ENCODE data around the gene YTHDF1. TPM values are rescaled to one million over a fixed set of nuclear protein-coding genes. Genes with fewer than 3 reads are reported as not detected.

The YTHDF1 gene
- total and polyA plus RNA-seq, 2 donors: 18.6 to 38.2 TPM

DNA sequence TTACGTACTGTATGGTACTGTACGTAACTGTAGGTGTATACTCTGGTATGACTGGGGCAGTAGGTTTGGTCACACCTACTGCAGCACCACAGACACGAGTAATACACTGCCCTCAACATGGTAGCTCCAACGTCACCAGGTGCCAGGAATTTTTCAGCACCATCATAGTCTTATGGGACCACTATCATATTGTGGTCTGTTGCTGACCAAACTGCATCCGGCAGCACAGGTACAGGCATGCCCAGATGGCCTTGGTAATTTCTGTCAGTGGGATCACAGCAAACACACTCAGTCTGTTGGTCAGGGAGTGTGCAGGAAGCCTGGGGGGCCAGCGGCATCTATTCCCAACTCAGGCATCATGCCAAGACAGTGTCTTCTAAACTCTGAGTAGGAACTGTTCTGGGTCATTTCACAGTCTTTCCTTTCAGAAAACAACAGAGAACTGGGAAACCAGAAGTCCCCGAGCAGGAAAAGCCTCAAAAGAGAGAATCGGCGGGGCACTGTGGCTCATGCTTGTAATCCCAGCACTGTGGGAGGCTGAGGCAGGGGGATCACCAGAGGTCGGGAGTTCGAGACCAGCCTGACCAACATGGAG is 5.8 kb downstream of the YTHDF1 start:
- H3K4me1 ChIP-seq (ENCODE audit: control insufficient read depth in 2 of 2, insufficient read depth in 2 of 2, low read length in 2 of 2): peaks cover 6 to 8% of the 10 kb centered on the region in 2 donors
- H3K9me3 ChIP-seq (ENCODE audit: control insufficient read depth in 2 of 2, insufficient read depth in 1 of 2, low read length in 1 of 2): no peaks in the 10 kb centered on the region
- DNase-seq (ENCODE audit: low read depth in 6 of 9, low spot score in 9 of 9): no peak
- no peak overlapping the region for H3K4me3 ChIP-seq (ENCODE audit: low read length in 2 of 2)
- H3K27ac ChIP-seq (ENCODE audit: low read depth in 1 of 2, low read length in 1 of 2): no peak overlapping the region
- 98% methylated on average over 11 of the region's 11 CpGs for WGBS
- H3K36me3 ChIP-seq (ENCODE audit: control insufficient read depth in 2 of 2, insufficient read depth in 2 of 2, low read length in 1 of 2): peaks cover 56 to 77% of the 10 kb centered on the region in 2 donors
- H3K27me3 ChIP-seq (ENCODE audit: control insufficient read depth in 2 of 2, insufficient read depth in 1 of 2, low read length in 1 of 2): no peaks in the 10 kb centered on the region

DNA sequence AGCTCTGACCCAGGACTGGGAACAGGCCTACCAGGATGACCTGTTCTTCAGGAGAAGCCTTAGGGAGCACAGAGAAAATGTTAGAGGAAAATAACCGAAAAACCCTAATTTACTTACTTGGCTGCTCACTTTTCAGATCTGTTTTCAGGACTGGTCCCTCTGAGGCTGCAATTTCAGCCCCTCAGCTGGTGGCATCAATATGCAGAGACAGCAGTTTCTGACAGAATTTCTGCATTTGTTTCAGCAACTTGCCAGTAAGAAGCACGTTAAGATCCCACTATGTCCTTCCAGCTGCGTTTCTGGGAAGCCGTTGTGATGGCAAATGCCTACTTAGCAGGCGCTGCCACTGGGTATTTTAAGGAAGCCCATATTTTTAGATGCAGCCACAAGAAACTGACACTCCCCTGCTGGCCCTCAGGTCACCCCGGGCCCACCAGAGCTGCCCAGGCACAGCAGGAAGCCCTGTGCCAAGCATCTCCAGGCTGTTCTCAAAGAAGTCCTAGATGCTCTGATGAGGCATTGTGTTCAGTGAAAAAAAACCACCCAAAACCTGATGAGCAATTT is 7.5 kb downstream of the YTHDF1 start:
- Histone ChIP-seq H3K9me3 (ENCODE audit: control insufficient read depth in 2 of 2, insufficient read depth in 1 of 2, low read length in 1 of 2) (no peaks in the 10 kb centered on the region), H3K4me3 (ENCODE audit: low read length in 2 of 2) (no peak overlapping the region), H3K27me3 (ENCODE audit: control insufficient read depth in 2 of 2, insufficient read depth in 1 of 2, low read length in 1 of 2) (no peaks in the 10 kb centered on the region), H3K27ac (ENCODE audit: low read depth in 1 of 2, low read length in 1 of 2) (no peak overlapping the region), H3K36me3 (ENCODE audit: control insufficient read depth in 2 of 2, insufficient read depth in 2 of 2, low read length in 1 of 2) (peaks cover 71 to 81% of the 10 kb centered on the region in 2 donors), H3K4me1 (ENCODE audit: control insufficient read depth in 2 of 2, insufficient read depth in 2 of 2, low read length in 2 of 2) (no peaks in the 10 kb centered on the region)
- no peak for DNase-seq (ENCODE audit: low read depth in 6 of 9, low spot score in 9 of 9)
- WGBS: 95% methylated on average over 6 of the region's 6 CpGs

DNA sequence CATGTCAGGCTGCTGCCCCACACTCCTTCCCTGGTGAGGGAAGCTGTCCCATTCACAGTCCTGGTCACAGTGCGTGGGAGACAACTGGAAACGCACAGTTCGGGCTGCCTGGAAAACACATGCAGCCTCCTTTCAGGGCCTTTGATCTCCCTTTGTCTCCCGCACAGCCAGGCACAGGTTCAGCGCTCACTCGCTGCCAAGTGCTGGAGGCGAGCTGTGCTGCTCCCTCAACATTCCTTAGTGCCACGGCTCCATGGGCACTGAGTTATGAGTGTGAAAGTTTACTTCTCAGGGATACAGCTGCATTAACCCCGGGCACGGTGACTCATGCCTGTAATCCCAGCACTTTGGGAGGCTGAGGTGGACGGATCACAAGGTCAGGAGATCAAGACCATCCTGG is 9.1 kb downstream of the YTHDF1 start:
- WGBS: 99% methylated on average over 11 of the region's 11 CpGs
- no peaks in the 10 kb centered on the region for H3K4me1 ChIP-seq (ENCODE audit: control insufficient read depth in 2 of 2, insufficient read depth in 2 of 2, low read length in 2 of 2)
- no peaks in the 10 kb centered on the region for H3K9me3 ChIP-seq (ENCODE audit: control insufficient read depth in 2 of 2, insufficient read depth in 1 of 2, low read length in 1 of 2)

DNA sequence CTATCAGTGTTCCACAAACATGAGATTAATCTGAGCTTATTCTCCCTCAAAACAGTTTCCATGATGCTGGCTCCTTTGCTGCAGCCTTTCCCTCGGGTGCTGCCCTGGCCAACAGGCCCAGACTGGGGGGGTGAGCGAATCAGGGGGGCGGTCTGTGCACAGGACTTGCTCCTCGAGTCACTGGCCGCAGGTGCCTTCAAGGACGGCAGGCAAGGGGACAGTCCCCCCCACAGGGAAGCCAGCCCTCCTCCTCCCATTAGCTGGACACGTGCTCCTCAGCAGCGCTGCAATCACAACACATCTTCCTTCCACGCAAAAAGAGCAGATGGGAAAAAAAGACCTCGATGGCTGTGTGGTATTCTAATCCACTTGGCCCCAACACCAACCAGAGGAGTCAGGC is 10.0 kb downstream of the YTHDF1 start:
- WGBS: 94% methylated on average over 10 of the region's 10 CpGs
- peaks cover 80 to 81% of the 10 kb centered on the region in 2 donors for H3K36me3 ChIP-seq (ENCODE audit: control insufficient read depth in 2 of 2, insufficient read depth in 2 of 2, low read length in 1 of 2)
- no peak overlapping the region for H3K27ac ChIP-seq (ENCODE audit: low read depth in 1 of 2, low read length in 1 of 2)
- DNase-seq (ENCODE audit: low read depth in 6 of 9, low spot score in 9 of 9): no peak
- H3K4me3 ChIP-seq (ENCODE audit: low read length in 2 of 2): no peak overlapping the region
- H3K27me3 ChIP-seq (ENCODE audit: control insufficient read depth in 2 of 2, insufficient read depth in 1 of 2, low read length in 1 of 2): no peaks in the 10 kb centered on the region
- H3K9me3 ChIP-seq (ENCODE audit: control insufficient read depth in 2 of 2, insufficient read depth in 1 of 2, low read length in 1 of 2): no peaks in the 10 kb centered on the region
- H3K4me1 ChIP-seq (ENCODE audit: control insufficient read depth in 2 of 2, insufficient read depth in 2 of 2, low read length in 2 of 2): no peaks in the 10 kb centered on the region

More for the DNA sequence above, 9.1 kb downstream of the YTHDF1 start:
- DNase-seq (ENCODE audit: low read depth in 6 of 9, low spot score in 9 of 9): no peak
- Histone ChIP-seq H3K27ac (ENCODE audit: low read depth in 1 of 2, low read length in 1 of 2) (no peak overlapping the region), H3K27me3 (ENCODE audit: control insufficient read depth in 2 of 2, insufficient read depth in 1 of 2, low read length in 1 of 2) (no peaks in the 10 kb centered on the region), H3K4me3 (ENCODE audit: low read length in 2 of 2) (no peak overlapping the region), H3K36me3 (ENCODE audit: control insufficient read depth in 2 of 2, insufficient read depth in 2 of 2, low read length in 1 of 2) (peaks cover 75 to 81% of the 10 kb centered on the region in 2 donors)

DNA sequence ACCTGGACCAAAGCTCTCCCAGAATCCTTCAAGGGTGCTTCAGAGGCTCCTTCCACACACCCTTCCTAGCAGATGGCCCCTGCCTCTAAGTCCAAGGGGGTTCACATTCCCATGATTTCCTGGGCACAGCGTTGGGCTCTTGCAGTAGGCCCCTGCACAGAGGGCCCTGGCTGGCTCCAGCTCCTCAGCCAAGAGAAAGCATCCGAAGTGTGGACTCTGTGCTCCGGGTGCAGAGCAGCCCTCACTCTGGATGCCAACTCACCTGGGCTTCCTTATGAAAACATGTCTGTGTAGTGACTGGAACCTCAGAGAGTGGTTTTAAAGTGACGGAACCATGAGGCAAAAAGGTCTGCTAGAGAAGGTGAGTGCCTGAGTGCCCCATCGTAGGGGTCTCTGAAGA is 11.6 kb downstream of the YTHDF1 start:
- Histone ChIP-seq H3K36me3 (ENCODE audit: control insufficient read depth in 2 of 2, insufficient read depth in 2 of 2, low read length in 1 of 2) (peaks cover 75 to 80% of the 10 kb centered on the region in 2 donors), H3K4me1 (ENCODE audit: control insufficient read depth in 2 of 2, insufficient read depth in 2 of 2, low read length in 2 of 2) (no peaks in the 10 kb centered on the region)
- 99% methylated on average over 5 of the region's 5 CpGs for WGBS

DNA sequence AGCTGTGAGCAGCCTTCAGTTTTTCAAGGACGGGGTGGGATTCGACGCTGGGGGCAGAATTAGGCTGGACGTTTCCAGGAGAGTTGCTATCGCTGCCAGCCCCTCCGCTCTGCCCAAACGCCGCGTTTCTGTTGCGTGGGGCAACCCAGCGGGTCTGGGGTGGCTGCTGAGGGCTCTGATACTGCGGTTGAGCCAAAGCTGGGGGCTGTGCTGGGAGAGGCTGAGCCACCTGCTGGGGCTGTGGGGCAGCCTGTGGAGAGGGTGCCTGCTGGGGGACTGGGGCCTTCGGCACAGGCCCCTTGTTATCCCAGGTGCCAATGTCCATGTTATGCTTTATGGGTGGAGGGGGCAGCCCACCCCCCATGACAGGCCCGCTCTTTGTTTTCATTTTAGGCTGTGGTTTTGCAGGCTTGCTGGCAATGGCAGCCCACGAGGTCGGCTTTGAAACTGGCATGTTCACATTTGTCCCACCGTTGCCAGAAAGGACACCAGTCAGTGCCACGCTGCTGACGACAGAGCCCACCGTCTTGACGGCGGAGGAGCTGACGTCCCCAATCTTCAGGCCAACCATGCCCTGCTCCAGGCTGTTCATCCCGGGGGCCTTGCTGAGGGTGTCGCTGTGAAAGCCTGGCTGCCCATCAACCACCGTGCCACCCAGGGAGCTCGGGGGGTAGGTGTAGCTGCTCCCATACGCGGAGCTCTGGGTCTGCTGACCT is 13.0 kb downstream of the YTHDF1 start:
- WGBS: 96% methylated on average over 29 of the region's 29 CpGs
- DNase-seq (ENCODE audit: low read depth in 6 of 9, low spot score in 9 of 9): no peak
- Histone ChIP-seq H3K27ac (ENCODE audit: low read depth in 1 of 2, low read length in 1 of 2) (no peak overlapping the region), H3K27me3 (ENCODE audit: control insufficient read depth in 2 of 2, insufficient read depth in 1 of 2, low read length in 1 of 2) (no peaks in the 10 kb centered on the region), H3K4me1 (ENCODE audit: control insufficient read depth in 2 of 2, insufficient read depth in 2 of 2, low read length in 2 of 2) (no peaks in the 10 kb centered on the region), H3K9me3 (ENCODE audit: control insufficient read depth in 2 of 2, insufficient read depth in 1 of 2, low read length in 1 of 2) (no peaks in the 10 kb centered on the region), H3K36me3 (ENCODE audit: control insufficient read depth in 2 of 2, insufficient read depth in 2 of 2, low read length in 1 of 2) (peaks cover 70 to 79% of the 10 kb centered on the region in 2 donors), H3K4me3 (ENCODE audit: low read length in 2 of 2) (no peak overlapping the region)

More for the DNA sequence above, 11.6 kb downstream of the YTHDF1 start:
- H3K27me3 ChIP-seq (ENCODE audit: control insufficient read depth in 2 of 2, insufficient read depth in 1 of 2, low read length in 1 of 2): no peaks in the 10 kb centered on the region
- no peak for DNase-seq (ENCODE audit: low read depth in 6 of 9, low spot score in 9 of 9)
- no peaks in the 10 kb centered on the region for H3K9me3 ChIP-seq (ENCODE audit: control insufficient read depth in 2 of 2, insufficient read depth in 1 of 2, low read length in 1 of 2)
- no peak overlapping the region for H3K27ac ChIP-seq (ENCODE audit: low read depth in 1 of 2, low read length in 1 of 2)
- H3K4me3 ChIP-seq (ENCODE audit: low read length in 2 of 2): no peak overlapping the region

DNA sequence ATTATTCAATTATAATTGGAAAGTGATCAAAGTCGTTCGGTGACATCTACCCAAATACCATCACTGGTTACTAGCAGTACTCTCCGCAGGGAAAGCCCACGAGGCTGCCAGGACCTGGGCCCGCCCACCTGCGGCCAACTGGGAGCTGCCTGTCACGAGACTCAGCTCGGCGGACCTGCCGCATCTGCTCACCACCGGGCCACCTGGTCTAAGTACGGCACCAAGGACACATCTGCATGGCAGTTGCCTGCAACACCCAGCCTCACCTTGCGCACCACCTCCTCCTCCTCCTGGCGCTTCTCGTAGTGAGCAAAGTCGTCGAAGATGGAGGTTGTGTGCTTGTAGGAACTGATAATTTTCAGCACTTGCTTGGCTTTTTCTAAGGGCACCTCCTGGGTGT is 13.9 kb downstream of the YTHDF1 start:
- no peaks in the 10 kb centered on the region for H3K27me3 ChIP-seq (ENCODE audit: control insufficient read depth in 2 of 2, insufficient read depth in 1 of 2, low read length in 1 of 2)
- DNase-seq (ENCODE audit: low read depth in 6 of 9, low spot score in 9 of 9): no peak
- WGBS: 97% methylated on average over 17 of the region's 17 CpGs
- H3K9me3 ChIP-seq (ENCODE audit: control insufficient read depth in 2 of 2, insufficient read depth in 1 of 2, low read length in 1 of 2): no peaks in the 10 kb centered on the region
- H3K4me3 ChIP-seq (ENCODE audit: low read length in 2 of 2): no peak overlapping the region
- H3K27ac ChIP-seq (ENCODE audit: low read depth in 1 of 2, low read length in 1 of 2): no peak overlapping the region
- peaks cover 69 to 77% of the 10 kb centered on the region in 2 donors for H3K36me3 ChIP-seq (ENCODE audit: control insufficient read depth in 2 of 2, insufficient read depth in 2 of 2, low read length in 1 of 2)
- H3K4me1 ChIP-seq (ENCODE audit: control insufficient read depth in 2 of 2, insufficient read depth in 2 of 2, low read length in 2 of 2): no peaks in the 10 kb centered on the region

DNA sequence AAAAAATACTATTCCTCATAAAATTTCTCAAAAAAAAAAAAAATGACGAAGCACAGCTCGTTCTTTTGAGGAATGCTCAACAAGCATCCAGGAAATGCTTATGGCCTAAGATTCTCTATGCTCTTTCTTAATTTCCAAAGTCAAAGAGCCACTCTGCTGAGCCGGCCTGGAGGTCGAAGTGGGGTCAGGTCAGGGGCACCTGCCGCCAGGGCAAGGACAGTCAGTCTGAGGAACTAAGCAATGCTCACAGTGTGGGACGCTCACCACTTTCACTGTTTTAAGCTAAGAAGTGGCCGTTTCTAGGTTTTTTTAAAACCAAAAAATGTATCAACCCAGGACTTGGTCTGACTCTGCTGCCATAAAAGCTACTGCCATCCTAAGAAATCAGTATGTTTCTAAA is 17.3 kb downstream of the YTHDF1 start:
- no peak for DNase-seq (ENCODE audit: low read depth in 6 of 9, low spot score in 9 of 9)
- no peaks in the 10 kb centered on the region for H3K4me1 ChIP-seq (ENCODE audit: control insufficient read depth in 2 of 2, insufficient read depth in 2 of 2, low read length in 2 of 2)
- peaks cover 53 to 62% of the 10 kb centered on the region in 2 donors for H3K36me3 ChIP-seq (ENCODE audit: control insufficient read depth in 2 of 2, insufficient read depth in 2 of 2, low read length in 1 of 2)
- H3K9me3 ChIP-seq (ENCODE audit: control insufficient read depth in 2 of 2, insufficient read depth in 1 of 2, low read length in 1 of 2): no peaks in the 10 kb centered on the region
- no peak overlapping the region for H3K27ac ChIP-seq (ENCODE audit: low read depth in 1 of 2, low read length in 1 of 2)
- 89% methylated on average over 7 of the region's 7 CpGs for WGBS
- H3K27me3 ChIP-seq (ENCODE audit: control insufficient read depth in 2 of 2, insufficient read depth in 1 of 2, low read length in 1 of 2): no peaks in the 10 kb centered on the region
- no peak overlapping the region for H3K4me3 ChIP-seq (ENCODE audit: low read length in 2 of 2)

DNA sequence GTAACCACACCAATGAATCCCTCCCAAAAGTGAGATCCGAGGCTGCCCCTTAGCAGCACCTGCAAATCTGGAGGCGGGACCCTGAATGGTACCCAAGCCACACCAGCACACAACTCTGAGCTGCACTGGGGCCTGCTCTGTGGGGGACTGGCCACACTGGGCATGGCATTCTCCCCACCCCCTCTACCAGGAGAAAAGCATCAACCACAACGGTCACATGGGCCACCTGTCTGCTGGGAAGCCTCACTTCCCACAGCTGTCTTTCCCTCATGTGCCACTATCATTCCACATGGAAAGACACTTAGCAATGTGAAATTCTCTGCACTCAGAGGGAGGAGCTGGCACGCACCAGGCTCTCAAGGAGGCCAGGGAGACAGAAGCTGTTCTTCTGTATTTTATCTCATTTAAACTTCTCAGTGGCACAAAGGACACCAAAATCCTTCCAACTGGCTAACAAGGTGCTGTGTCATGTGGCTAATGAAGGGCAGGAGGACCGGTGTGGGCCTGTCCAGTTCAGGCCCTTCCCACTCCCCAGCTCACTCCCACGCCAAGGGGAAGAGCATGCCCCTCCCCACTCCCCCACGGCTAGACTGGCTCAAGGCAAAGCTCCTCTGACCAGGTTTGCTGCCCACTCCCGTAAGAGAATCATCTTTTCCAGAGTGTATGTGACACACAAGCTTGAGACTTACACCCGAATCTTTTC is 19.0 kb downstream of the YTHDF1 start:
- WGBS: 91% methylated on average over 9 of the region's 9 CpGs
- Histone ChIP-seq H3K9me3 (ENCODE audit: control insufficient read depth in 2 of 2, insufficient read depth in 1 of 2, low read length in 1 of 2) (no peaks in the 10 kb centered on the region), H3K4me3 (ENCODE audit: low read length in 2 of 2) (no peak overlapping the region), H3K27me3 (ENCODE audit: control insufficient read depth in 2 of 2, insufficient read depth in 1 of 2, low read length in 1 of 2) (no peaks in the 10 kb centered on the region), H3K4me1 (ENCODE audit: control insufficient read depth in 2 of 2, insufficient read depth in 2 of 2, low read length in 2 of 2) (no peaks in the 10 kb centered on the region), H3K36me3 (ENCODE audit: control insufficient read depth in 2 of 2, insufficient read depth in 2 of 2, low read length in 1 of 2) (peaks cover 37 to 45% of the 10 kb centered on the region in 2 donors), H3K27ac (ENCODE audit: low read depth in 1 of 2, low read length in 1 of 2) (no peak overlapping the region)
- no peak for DNase-seq (ENCODE audit: low read depth in 6 of 9, low spot score in 9 of 9)

All from thymus (tissue), 11 donors.